SK-N-SH (cell line): ENCODE measurements around the gene WDR17.

ENCODE experiments used
- NFIC ChIP-seq: IDR thresholded peaks from 2 replicates; pipeline ENCODE4 v1.4.0; 2012; ENCODE audit warnings: borderline replicate concordance
- POLR2AphosphoS5 ChIP-seq: IDR thresholded peaks from 2 replicates; pipeline ENCODE4 v1.6.1; 2012; ENCODE audit warnings: low read depth, low read length
- RXRA ChIP-seq: IDR thresholded peaks from 2 replicates; pipeline ENCODE4 v1.4.0; 2012; ENCODE audit warnings: low read depth, mild to moderate bottlenecking, borderline replicate concordance
- TAF1 ChIP-seq: IDR thresholded peaks from 2 replicates; pipeline ENCODE4 v1.6.1; 2012; ENCODE audit warnings: low read depth, mild to moderate bottlenecking, low read length, moderate library complexity, borderline replicate concordance
- TCF12 ChIP-seq: IDR thresholded peaks from 2 replicates; pipeline ENCODE4 v1.4.0; 2012
- YY1 ChIP-seq: IDR thresholded peaks from 2 replicates; pipeline ENCODE4 v1.4.0; 2012; ENCODE audit warnings: low read depth, mild to moderate bottlenecking
- TF ChIP-seq, protein P1 (sequence below): IDR thresholded peaks from 2 replicates; pipeline ENCODE4 v1.6.1; 2012; ENCODE audit warnings: mild to moderate bottlenecking, low read depth, low read length, moderate library complexity

DNA sequence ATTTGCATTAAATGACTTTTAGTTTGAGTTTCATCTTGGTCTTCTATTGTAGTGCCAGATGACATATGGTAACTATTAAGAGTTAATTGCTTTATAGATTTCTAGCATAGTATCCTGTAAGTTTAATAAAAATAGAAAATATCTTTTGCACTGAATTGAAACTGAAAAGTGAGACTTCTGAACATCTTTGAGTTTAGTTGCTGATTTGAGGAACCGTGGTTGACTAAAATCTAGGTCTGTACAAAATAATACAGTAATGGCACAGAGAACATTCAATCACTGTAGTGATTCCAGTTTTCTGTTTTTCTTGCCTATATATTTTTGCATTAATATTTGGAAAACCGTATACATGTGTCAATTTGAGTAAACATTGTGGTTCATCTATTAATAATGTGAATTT lies 69.0 kb downstream of the WDR17 start:
- no peak; the same call in 1 of the 2 replicates for TF ChIP-seq TCF12
- no peak for TF ChIP-seq TAF1
- TF ChIP-seq YY1: no peak
- no peak for TF ChIP-seq POLR2AphosphoS5
- TF ChIP-seq, protein P1, sequence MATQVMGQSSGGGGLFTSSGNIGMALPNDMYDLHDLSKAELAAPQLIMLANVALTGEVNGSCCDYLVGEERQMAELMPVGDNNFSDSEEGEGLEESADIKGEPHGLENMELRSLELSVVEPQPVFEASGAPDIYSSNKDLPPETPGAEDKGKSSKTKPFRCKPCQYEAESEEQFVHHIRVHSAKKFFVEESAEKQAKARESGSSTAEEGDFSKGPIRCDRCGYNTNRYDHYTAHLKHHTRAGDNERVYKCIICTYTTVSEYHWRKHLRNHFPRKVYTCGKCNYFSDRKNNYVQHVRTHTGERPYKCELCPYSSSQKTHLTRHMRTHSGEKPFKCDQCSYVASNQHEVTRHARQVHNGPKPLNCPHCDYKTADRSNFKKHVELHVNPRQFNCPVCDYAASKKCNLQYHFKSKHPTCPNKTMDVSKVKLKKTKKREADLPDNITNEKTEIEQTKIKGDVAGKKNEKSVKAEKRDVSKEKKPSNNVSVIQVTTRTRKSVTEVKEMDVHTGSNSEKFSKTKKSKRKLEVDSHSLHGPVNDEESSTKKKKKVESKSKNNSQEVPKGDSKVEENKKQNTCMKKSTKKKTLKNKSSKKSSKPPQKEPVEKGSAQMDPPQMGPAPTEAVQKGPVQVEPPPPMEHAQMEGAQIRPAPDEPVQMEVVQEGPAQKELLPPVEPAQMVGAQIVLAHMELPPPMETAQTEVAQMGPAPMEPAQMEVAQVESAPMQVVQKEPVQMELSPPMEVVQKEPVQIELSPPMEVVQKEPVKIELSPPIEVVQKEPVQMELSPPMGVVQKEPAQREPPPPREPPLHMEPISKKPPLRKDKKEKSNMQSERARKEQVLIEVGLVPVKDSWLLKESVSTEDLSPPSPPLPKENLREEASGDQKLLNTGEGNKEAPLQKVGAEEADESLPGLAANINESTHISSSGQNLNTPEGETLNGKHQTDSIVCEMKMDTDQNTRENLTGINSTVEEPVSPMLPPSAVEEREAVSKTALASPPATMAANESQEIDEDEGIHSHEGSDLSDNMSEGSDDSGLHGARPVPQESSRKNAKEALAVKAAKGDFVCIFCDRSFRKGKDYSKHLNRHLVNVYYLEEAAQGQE: no peak
- no peak for TF ChIP-seq RXRA
- no peak for TF ChIP-seq NFIC
